Measurements from ENCODE around the gene MUC4.

The MUC4 gene

GRCh38 chr3:195758721-195759353 lies 52.9 kb downstream of the MUC4 start:
- POLR2A ChIA-PET, result no interaction called here
- CTCF ChIA-PET, result no interaction called here
- no peak overlapping the region for H3K4me3 ChIP-seq (ENCODE audit: low read depth, low read length)
- DNase-seq (ENCODE audit: low read depth, low spot score), result no peak
- no peak for TF ChIP-seq CTCF (IDR thresholded peaks at IDR 0.05; ENCODE audit: insufficient read depth, low read length, missing control alignments)

- TF ChIP-seq CTCF (IDR thresholded peaks at IDR 0.05; ENCODE audit: insufficient read depth, low read length, missing control alignments), result no peak
- DNase-seq (ENCODE audit: low read depth, low spot score), result no peak
- POLR2A ChIA-PET, result no interaction called here
- CTCF ChIA-PET, result no interaction called here
- H3K4me3 ChIP-seq (ENCODE audit: low read depth, low read length), result no peak overlapping the region
These were observed 53.9 kb downstream of the MUC4 start for GRCh38 chr3:195757827-195758226.

GRCh38 chr3:195757438-195757770 lies 54.3 kb downstream of the MUC4 start:
- TF ChIP-seq CTCF (IDR thresholded peaks at IDR 0.05; ENCODE audit: insufficient read depth, low read length, missing control alignments), result no peak
- ChIA-PET POLR2A (no interaction called here), CTCF (no interaction called here)
- no peak for DNase-seq (ENCODE audit: low read depth, low spot score)
- H3K4me3 ChIP-seq (ENCODE audit: low read depth, low read length), result no peak overlapping the region

GRCh38 chr3:195755791-195756676 lies 55.7 kb downstream of the MUC4 start:
- DNase-seq (ENCODE audit: low read depth, low spot score), result no peak
- POLR2A ChIA-PET, result no interaction called here
- H3K4me3 ChIP-seq (ENCODE audit: low read depth, low read length), result no peak overlapping the region
- no peak for TF ChIP-seq CTCF (IDR thresholded peaks at IDR 0.05; ENCODE audit: insufficient read depth, low read length, missing control alignments)
- CTCF ChIA-PET, result no interaction called here

GRCh38 chr3:195755391-195755790 lies 56.3 kb downstream of the MUC4 start:
- DNase-seq (ENCODE audit: low read depth, low spot score), result no peak
- POLR2A ChIA-PET, result no interaction called here
- no peak overlapping the region for H3K4me3 ChIP-seq (ENCODE audit: low read depth, low read length)
- no peak for TF ChIP-seq CTCF (IDR thresholded peaks at IDR 0.05; ENCODE audit: insufficient read depth, low read length, missing control alignments)
- CTCF ChIA-PET, result no interaction called here

GRCh38 chr3:195754906-195755305 lies 56.8 kb downstream of the MUC4 start:
- no peak for TF ChIP-seq CTCF (IDR thresholded peaks at IDR 0.05; ENCODE audit: insufficient read depth, low read length, missing control alignments)
- H3K4me3 ChIP-seq (ENCODE audit: low read depth, low read length), result no peak overlapping the region
- ChIA-PET POLR2A (no interaction called here), CTCF (no interaction called here)
- DNase-seq (ENCODE audit: low read depth, low spot score), result no peak
